ENCODE results near the gene C10orf143.

The C10orf143 gene

DNA sequence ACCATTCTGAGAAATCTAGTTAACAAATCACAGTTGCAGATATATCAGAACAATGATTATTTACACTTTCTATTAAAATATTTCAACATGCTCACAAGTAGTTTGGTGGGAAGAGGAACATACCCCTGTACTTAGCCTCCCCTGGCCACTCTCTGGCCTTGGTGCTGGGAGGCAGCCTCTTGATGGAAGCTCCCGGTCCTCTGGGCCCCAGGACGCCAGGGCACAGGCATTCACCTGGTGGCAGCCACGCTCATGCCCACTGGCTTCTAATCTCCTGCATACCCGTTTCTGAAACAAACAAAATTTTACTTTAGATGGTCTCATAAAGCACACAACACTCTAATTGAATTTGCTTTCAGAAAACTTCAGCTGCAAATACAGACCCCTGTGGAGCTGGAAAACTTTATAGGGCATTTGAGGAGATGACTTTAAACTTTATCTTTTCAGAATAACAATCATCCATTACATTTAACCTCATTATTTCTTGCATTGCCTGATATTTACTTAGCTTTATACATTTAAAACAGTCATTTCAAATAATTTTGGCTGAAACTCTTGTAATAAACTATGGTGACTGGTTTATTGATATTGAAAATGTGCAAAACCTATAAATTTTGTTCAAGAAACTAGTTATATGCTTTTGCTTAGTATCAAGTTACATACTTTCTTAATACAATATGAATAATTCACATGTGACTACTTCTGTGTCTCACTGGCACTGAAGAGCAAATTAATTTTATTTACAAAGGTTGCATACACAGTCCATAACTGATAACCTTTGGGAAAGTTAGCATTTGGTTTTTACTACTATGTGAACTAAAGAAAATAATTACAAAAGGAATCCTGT lies 30.8 kb downstream of the C10orf143 start:
- DNase-seq (ENCODE audit: low read depth), result no peak
- H3K4me3 ChIP-seq (ENCODE audit: low read length), result no peak overlapping the region
- no peak for TF ChIP-seq CTCF (conservative IDR thresholded peaks at IDR 0.05; ENCODE audit: low read depth, low read length)

DNA sequence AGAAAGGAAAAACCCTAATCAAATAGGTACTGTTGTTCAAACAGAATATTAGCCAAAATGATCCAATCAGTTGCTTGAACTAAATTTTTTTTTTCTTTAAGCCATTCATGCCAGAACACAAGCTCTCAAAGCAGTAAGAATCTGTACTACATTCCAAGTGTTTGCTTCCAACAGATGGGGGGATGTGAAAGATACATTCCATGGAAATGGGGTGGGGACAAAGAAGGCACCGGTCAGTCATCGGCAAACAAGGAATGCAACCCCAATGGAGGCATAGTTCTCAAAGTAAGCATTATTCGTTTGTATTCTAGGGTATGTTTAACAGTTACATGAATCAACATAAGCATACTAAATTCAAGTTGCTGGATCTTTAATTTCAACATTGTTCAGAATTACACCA lies 32.5 kb downstream of the C10orf143 start:
- no peak for TF ChIP-seq CTCF (conservative IDR thresholded peaks at IDR 0.05; ENCODE audit: low read depth, low read length)
- no peak for DNase-seq (ENCODE audit: low read depth)
- no peak overlapping the region for H3K4me3 ChIP-seq (ENCODE audit: low read length)

DNA sequence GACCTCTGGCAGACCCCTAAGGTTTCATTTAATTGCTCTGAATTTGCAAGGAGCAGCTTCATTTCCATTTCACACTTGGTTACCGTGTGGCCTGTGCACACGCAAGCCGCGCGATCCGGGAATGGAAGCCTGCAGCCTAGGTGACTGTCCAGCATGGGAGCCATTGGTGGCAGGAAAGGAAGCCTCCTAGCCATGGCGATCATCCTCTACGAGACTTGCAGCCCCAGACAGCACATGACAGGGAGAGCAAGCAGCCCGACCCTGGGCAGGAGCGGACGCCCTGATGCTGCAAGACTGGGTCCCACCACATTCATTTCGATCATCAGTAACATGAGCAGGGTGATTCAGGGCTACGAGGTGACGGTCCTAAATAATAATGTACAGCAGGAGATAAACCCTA lies 33.9 kb downstream of the C10orf143 start:
- no peak overlapping the region for H3K4me3 ChIP-seq (ENCODE audit: low read length)
- TF ChIP-seq CTCF (conservative IDR thresholded peaks at IDR 0.05; ENCODE audit: low read depth, low read length), result no peak
- no peak for DNase-seq (ENCODE audit: low read depth)

DNA sequence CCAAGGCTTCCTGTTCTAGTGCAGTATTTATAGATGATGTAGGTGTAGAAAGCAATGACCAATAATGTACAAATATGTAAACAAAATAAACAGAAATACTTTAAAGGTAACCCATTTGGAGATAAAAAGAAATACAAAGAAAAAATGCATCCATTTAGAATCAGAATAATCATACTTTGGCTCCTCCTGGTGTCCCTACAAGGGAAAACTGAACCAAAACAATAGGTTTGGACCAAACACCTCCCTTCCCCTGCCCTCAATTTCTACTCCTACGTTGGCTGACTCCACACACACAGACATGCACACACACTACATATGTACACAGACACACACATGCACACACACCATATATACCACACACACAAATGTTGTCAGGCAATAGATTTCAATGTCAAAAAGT lies 36.0 kb downstream of the C10orf143 start:
- DNase-seq (ENCODE audit: low read depth), result no peak
- no peak overlapping the region for H3K4me3 ChIP-seq (ENCODE audit: low read length)
- TF ChIP-seq CTCF (conservative IDR thresholded peaks at IDR 0.05; ENCODE audit: low read depth, low read length), result no peak

DNA sequence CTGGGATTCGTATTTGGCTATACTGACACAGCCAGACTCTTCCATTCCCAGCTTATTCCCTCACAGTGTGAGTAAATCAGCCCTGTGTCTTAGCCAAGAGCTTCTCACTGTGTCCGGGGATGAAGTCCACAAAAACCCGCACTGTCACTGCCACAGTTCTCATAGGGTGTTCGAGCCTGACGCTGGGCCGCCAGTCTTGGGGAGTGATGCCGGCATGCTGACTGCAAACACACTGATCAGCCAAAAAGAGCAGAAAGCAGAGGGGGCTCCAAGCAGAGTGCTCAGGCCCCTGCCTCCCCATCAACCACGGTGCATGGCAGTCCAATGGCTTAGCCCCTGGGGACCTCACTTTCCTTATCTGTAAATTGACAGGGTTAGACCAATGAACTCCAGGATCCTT lies 36.7 kb downstream of the C10orf143 start:
- H3K4me3 ChIP-seq (ENCODE audit: low read length), result no peak overlapping the region
- TF ChIP-seq CTCF (conservative IDR thresholded peaks at IDR 0.05; ENCODE audit: low read depth, low read length), result no peak
- DNase-seq (ENCODE audit: low read depth), result no peak

GRCh38 chr10:130072247-130072646 lies 38.4 kb downstream of the C10orf143 start:
- no peak for DNase-seq (ENCODE audit: low read depth)
- no peak for TF ChIP-seq CTCF (conservative IDR thresholded peaks at IDR 0.05; ENCODE audit: low read depth, low read length)
- no peak overlapping the region for H3K4me3 ChIP-seq (ENCODE audit: low read length)

GRCh38 chr10:130067893-130068292 lies 42.7 kb downstream of the C10orf143 start:
- H3K4me3 ChIP-seq (ENCODE audit: low read length), result no peak overlapping the region
- DNase-seq (ENCODE audit: low read depth), result no peak
- no peak for TF ChIP-seq CTCF (conservative IDR thresholded peaks at IDR 0.05; ENCODE audit: low read depth, low read length)

All from retinal pigment epithelial cell (primary cell).